Thyroid gland (tissue), 4 donors: ENCODE measurements around the gene PELI2.

Source experiments
- CTCF ChIP-seq, 6 experiments: fragments of 200-600 bp in 3 of 6; fragments of 450-650 bp in 3 of 6; sonication (generic) in 3 of 6; IDR thresholded peaks; one replicate each; pipeline ENCODE4 v1.5.1; 2016 to 2019; ENCODE audit warnings: antibody characterized with exemption in 6 of 6, mild to moderate bottlenecking in 2 of 6, inconsistent platforms in 1 of 6, moderate library complexity in 1 of 6
- POLR2A ChIP-seq, 2 donors: fragments of 450-650 bp; IDR thresholded peaks; one replicate each; pipeline ENCODE4 v1.6.1; 2017; ENCODE audit warnings: antibody characterized with exemption in 2 of 2, mild to moderate bottlenecking in 2 of 2, moderate library complexity in 1 of 2

GRCh38 chr14:56147449-56147848 lies 29.2 kb downstream of the PELI2 start:
- TF ChIP-seq CTCF (IDR thresholded peaks at IDR 0.05): no peak
- TF ChIP-seq POLR2A (IDR thresholded peaks at IDR 0.05): no peak
